Breast epithelium (tissue), 4 donors: ENCODE measurements around the gene KLHL5. TPM values are rescaled to one million over a fixed set of nuclear protein-coding genes. Genes with fewer than 3 reads are reported as not detected.

Experiments used
- DNase-seq, 2 donors: peaks; one replicate each; pipeline ENCODE4 v3.0.0-alpha.2; 2019; ENCODE audit warnings: low spot score in 2 of 2
- H3K27ac ChIP-seq, 2 donors: fragments of 200-600 bp; sonication (generic) in 1 of 2; one replicate each; pipeline ENCODE4 v1.5.1; 2016 to 2019; ENCODE audit warnings: mild to moderate bottlenecking in 1 of 2
- H3K27me3 ChIP-seq, 2 donors: fragments of 200-600 bp; sonication (generic) in 1 of 2; one replicate each; pipeline versions ENCODE4 v1.5.1 to v1.6.0; 2017 to 2019; ENCODE audit warnings: control low read depth in 1 of 2, mild to moderate bottlenecking in 1 of 2
- H3K36me3 ChIP-seq: fragments of 200-600 bp; one replicate; pipeline ENCODE4 v1.5.1; 2019
- H3K4me1 ChIP-seq, 2 donors: fragments of 200-600 bp; sonication (generic); one replicate each; pipeline ENCODE4 v1.5.1; 2016 to 2019; ENCODE audit warnings: control low read depth in 1 of 2
- H3K4me3 ChIP-seq, 3 donors: fragments of 200-600 bp; sonication (generic); 1 replicate in 2 of 3; 2 replicates in 1 of 3; pipeline ENCODE4 v1.5.1; 2016 to 2019; ENCODE audit warnings: mild to moderate bottlenecking in 3 of 3, moderate library complexity in 2 of 3
- H3K9me3 ChIP-seq, 2 donors: fragments of 200-600 bp; sonication (generic) in 1 of 2; one replicate each; pipeline ENCODE4 v1.5.1; 2016 to 2019; ENCODE audit warnings: control low read depth in 1 of 2
- POLR2A ChIP-seq: fragments of 450-650 bp; IDR thresholded peaks from one replicate; pipeline ENCODE4 v1.6.1; 2016; ENCODE audit warnings: antibody characterized with exemption, mild to moderate bottlenecking, moderate library complexity
- POLR2AphosphoS5 ChIP-seq, 3 donors: sonication (generic); formaldehyde crosslinking; IDR thresholded peaks; one replicate each; pipeline ENCODE4 v1.6.1; 2017; ENCODE audit warnings: antibody characterized with exemption in 3 of 3
- intact Hi-C: fragments of 100-400 bp; cut with DNase I; formaldehyde crosslinking; loops from one replicate; pipeline ENCODE4 v1.15.1; 2023; ENCODE audit warnings: low total_unique reads
- total RNA-seq, 3 donors: library from RNA; depleted of rRNA; stranded (reverse); fragments of >200 nt; gene quantifications; one replicate each; pipeline ENCODE4 v1.1.0, GENCODE V29; 2016
- TF ChIP-seq, protein P1 (sequence below), 3 donors: fragments of 450-650 bp; IDR thresholded peaks; one replicate each; pipeline ENCODE4 v1.5.1; 2016 to 2017; ENCODE audit warnings: antibody characterized with exemption in 3 of 3, mild to moderate bottlenecking in 3 of 3, moderate library complexity in 3 of 3

KLHL5 gene
- total RNA-seq, 3 donors from 2014 or later, result 23.0 to 54.9 (median 54.7) TPM

DNA sequence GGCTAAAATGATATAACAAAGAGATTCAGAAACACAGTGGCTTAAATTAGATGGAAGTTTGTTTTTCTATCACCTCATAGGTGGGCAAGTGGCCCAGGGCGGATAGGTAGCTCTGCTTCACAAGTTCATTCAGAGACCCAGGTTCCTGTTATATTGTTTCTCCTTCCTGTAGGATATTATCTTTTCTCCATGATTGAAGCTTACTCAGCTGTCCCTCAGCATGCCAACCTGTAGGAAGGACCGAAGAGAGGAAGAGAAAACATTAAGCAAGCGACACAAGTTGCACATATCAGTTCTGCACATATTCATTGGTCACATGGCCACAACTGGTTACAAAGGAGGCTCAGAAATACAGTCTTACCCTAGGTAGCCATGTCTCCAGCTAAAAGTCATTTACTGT lies 6.9 kb downstream of the KLHL5 start:
- Histone ChIP-seq H3K4me1 (no peaks in the 10 kb centered on the region), H3K9me3 (no peaks in the 10 kb centered on the region), H3K36me3 (no peaks in the 10 kb centered on the region), H3K4me3 (no peak overlapping the region), H3K27ac (no peak overlapping the region), H3K27me3 (no peaks in the 10 kb centered on the region)
- TF ChIP-seq POLR2AphosphoS5 (IDR thresholded peaks at IDR 0.05) (no peak), POLR2A (no peak)
- TF ChIP-seq, protein P1, sequence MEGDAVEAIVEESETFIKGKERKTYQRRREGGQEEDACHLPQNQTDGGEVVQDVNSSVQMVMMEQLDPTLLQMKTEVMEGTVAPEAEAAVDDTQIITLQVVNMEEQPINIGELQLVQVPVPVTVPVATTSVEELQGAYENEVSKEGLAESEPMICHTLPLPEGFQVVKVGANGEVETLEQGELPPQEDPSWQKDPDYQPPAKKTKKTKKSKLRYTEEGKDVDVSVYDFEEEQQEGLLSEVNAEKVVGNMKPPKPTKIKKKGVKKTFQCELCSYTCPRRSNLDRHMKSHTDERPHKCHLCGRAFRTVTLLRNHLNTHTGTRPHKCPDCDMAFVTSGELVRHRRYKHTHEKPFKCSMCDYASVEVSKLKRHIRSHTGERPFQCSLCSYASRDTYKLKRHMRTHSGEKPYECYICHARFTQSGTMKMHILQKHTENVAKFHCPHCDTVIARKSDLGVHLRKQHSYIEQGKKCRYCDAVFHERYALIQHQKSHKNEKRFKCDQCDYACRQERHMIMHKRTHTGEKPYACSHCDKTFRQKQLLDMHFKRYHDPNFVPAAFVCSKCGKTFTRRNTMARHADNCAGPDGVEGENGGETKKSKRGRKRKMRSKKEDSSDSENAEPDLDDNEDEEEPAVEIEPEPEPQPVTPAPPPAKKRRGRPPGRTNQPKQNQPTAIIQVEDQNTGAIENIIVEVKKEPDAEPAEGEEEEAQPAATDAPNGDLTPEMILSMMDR (IDR thresholded peaks at IDR 0.05), result no peak
- DNase-seq, result no peak
- intact Hi-C loops, result no loop called here

DNA sequence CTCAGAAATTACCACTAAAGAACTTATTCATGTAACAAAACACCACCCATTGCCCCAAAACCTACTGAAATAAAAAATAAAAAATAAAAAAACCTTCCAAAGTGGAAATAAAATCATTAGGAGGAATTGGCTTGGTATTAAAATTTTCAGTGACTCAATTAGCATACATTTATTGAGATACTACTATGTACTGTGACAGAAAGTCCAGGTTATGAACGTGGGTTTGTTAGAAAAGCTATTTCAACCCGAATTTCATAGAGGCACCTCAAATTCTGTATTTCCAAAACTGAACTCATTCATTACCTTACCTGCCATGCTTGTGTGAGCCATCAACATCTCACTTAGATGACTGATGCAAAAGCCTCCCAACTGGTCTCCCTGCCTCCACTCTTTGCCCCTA lies 16.8 kb downstream of the KLHL5 start:
- H3K4me3 ChIP-seq, result no peak overlapping the region
- H3K4me1 ChIP-seq, result no peaks in the 10 kb centered on the region
- intact Hi-C loops, result no loop called here
- H3K9me3 ChIP-seq, result no peaks in the 10 kb centered on the region
- no peak overlapping the region for H3K27ac ChIP-seq
- H3K36me3 ChIP-seq, result no peaks in the 10 kb centered on the region
- no peak for DNase-seq
- H3K27me3 ChIP-seq, result no peaks in the 10 kb centered on the region
- TF ChIP-seq, protein P1 (IDR thresholded peaks at IDR 0.05), result no peak
- no peak for TF ChIP-seq POLR2A
- no peak for TF ChIP-seq POLR2AphosphoS5 (IDR thresholded peaks at IDR 0.05)

DNA sequence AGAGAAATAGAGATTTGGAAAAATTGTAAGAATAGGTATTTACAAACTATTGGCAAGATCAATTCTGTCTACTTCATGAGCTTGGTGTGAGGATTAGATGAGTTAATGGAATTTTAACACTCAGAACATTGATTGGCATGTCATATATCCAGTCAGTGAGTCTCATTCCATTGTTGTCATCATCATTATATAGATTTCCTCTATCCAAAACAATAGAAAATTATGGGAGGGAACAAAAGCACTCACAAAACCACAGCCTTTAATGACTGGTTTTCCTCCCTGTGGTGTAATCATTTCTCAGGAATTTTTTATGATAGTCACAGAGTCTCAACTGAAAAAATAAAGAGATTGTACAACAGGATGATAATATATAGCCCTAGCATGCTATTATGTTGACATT lies 21.1 kb downstream of the KLHL5 start:
- intact Hi-C loops, result no loop called here
- Histone ChIP-seq H3K4me1 (no peaks in the 10 kb centered on the region), H3K9me3 (no peaks in the 10 kb centered on the region), H3K4me3 (no peak overlapping the region), H3K27me3 (no peaks in the 10 kb centered on the region), H3K27ac (no peak overlapping the region), H3K36me3 (no peaks in the 10 kb centered on the region)
- no peak for TF ChIP-seq POLR2AphosphoS5 (IDR thresholded peaks at IDR 0.05)
- TF ChIP-seq, protein P1 (IDR thresholded peaks at IDR 0.05), result no peak
- no peak for TF ChIP-seq POLR2A
- no peak for DNase-seq

DNA sequence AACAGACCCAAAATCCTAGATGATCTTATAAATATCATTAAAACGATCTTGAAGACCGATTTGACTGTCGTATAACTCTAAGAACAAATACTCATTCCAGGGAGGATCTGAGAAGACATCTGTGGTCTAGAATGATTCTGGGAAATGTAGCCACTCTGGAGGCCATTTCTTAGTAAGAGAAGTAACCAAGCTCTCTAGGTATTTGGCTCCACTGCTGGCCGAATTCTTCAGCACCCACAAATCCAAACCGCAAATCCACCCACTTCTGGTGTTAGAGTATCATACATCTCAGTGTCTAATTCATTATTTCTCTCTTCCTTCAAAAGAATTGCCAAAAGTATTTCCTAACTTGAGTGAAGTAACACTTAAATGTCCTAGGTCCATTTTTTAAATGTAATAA lies 23.9 kb downstream of the KLHL5 start:
- intact Hi-C loops, result no loop called here
- TF ChIP-seq, protein P1 (IDR thresholded peaks at IDR 0.05), result no peak
- TF ChIP-seq POLR2A, result no peak
- no peak for TF ChIP-seq POLR2AphosphoS5 (IDR thresholded peaks at IDR 0.05)
- no peaks in the 10 kb centered on the region for H3K36me3 ChIP-seq
- no peak overlapping the region for H3K4me3 ChIP-seq
- DNase-seq, result peak in 1 of 2 donors; percentile 77
- H3K27me3 ChIP-seq, result no peaks in the 10 kb centered on the region
- no peaks in the 10 kb centered on the region for H3K9me3 ChIP-seq
- H3K27ac ChIP-seq, result peak overlapping the region in 1 of 2 donors; percentile 6
- H3K4me1 ChIP-seq, result no peaks in the 10 kb centered on the region

DNA sequence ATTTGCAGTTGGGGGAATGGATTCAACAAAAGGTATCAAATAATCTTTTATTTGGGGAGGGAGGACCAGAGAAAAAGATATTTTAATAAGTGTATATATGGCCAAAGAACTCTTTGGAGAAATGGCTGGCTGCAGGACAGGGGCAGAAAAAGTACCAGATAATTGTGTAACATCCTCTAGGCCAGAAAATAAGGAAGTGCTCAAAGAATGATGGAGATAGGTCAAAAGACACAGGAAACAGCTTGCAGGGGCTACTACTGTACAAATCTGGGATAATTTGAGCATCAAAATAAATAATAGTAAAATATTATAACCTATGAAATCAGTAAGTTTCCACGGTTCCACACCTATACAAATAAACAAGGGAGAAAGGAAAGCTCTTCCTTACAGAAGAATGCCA lies 34.8 kb downstream of the KLHL5 start:
- Histone ChIP-seq H3K4me1 (no peaks in the 10 kb centered on the region), H3K4me3 (no peak overlapping the region), H3K9me3 (no peaks in the 10 kb centered on the region), H3K27me3 (no peaks in the 10 kb centered on the region), H3K36me3 (no peaks in the 10 kb centered on the region), H3K27ac (no peak overlapping the region)
- TF ChIP-seq POLR2AphosphoS5 (IDR thresholded peaks at IDR 0.05), result no peak
- TF ChIP-seq POLR2A, result no peak
- TF ChIP-seq, protein P1 (IDR thresholded peaks at IDR 0.05), result no peak
- no peak for DNase-seq
- intact Hi-C loops, result no loop called here
